Cortex of kidney (tissue), 1 donor: ENCODE data around the gene CXXC1.
"Not testable (repeated sequence)": the region's sequence is repeated elsewhere in the genome, so short reads cannot be mapped to it uniquely, and the experiment has no call there.

Experiments
- DNase-seq: peaks from one replicate; lab custom pipeline; 2025; lab: John Stamatoyannopoulos, UW

The CXXC1 gene

GRCh38 chr18:50297621-50298442 lies 10.3 kb upstream of the CXXC1 start:
- no peak for DNase-seq

GRCh38 chr18:50293039-50293438 lies 5.5 kb upstream of the CXXC1 start:
- DNase-seq = no peak

GRCh38 chr18:50289108-50289443 lies 1.6 kb upstream of the CXXC1 start:
- no peak for DNase-seq

GRCh38 chr18:50288348-50289107 lies 1.0 kb upstream of the CXXC1 start:
- not testable (repeated sequence) for DNase-seq

GRCh38 chr18:50287028-50287440 lies 458 bp downstream of the CXXC1 start:
- DNase-seq = no peak

- no peak for DNase-seq
Observed at GRCh38 chr18:50286391-50287027, 983 bp downstream of the CXXC1 start.

- DNase-seq = no peak
Observed at GRCh38 chr18:50285631-50286321, 1.7 kb downstream of the CXXC1 start.

- DNase-seq = no peak
Observed at GRCh38 chr18:50285071-50285470, 2.4 kb downstream of the CXXC1 start.

- DNase-seq = no peak
Observed at GRCh38 chr18:50284255-50284885, 3.1 kb downstream of the CXXC1 start.

- DNase-seq = no peak
Observed at GRCh38 chr18:50283469-50284209, 3.9 kb downstream of the CXXC1 start.

- no peak for DNase-seq
Observed at GRCh38 chr18:50282521-50283335, 4.8 kb downstream of the CXXC1 start.

GRCh38 chr18:50281972-50282520 lies 5.4 kb downstream of the CXXC1 start:
- no peak for DNase-seq

- DNase-seq = peak; percentile 97
Observed at GRCh38 chr18:50281295-50281971, 6.1 kb downstream of the CXXC1 start, which contains the start of gene MBD1. Gene MBD1, minus strand, starts transcription at chr18:50281523. Its CDS starts 1,531 bp downstream, at chr18:50279992.

GRCh38 chr18:50280707-50281294 lies 6.7 kb downstream of the CXXC1 start:
- DNase-seq = no peak

- DNase-seq = no peak
Observed at GRCh38 chr18:50279752-50280151, 7.7 kb downstream of the CXXC1 start.

- no peak for DNase-seq
Observed at GRCh38 chr18:50277942-50278341, 9.6 kb downstream of the CXXC1 start.

- no peak for DNase-seq
Observed at GRCh38 chr18:50276452-50276851, 11.0 kb downstream of the CXXC1 start.

GRCh38 chr18:50275503-50276036 lies 11.9 kb downstream of the CXXC1 start:
- no peak for DNase-seq
